Sigmoid colon (tissue), 7 donors: ENCODE results near the gene SLC16A8. TPM values are rescaled to one million over a fixed set of nuclear protein-coding genes. Genes with fewer than 3 reads are reported as not detected.

Source experiments
- DNase-seq: peaks from one replicate; pipeline ENCODE4 v3.0.0-alpha.2; 2019
- H3K27ac ChIP-seq, 4 donors: fragments of 200-600 bp; sonication (generic); one replicate each; pipeline ENCODE4 v1.5.1; 2016 to 2019; ENCODE audit warnings: mild to moderate bottlenecking in 1 of 4
- H3K27me3 ChIP-seq, 3 donors: fragments of 200-600 bp; sonication (generic); one replicate each; pipeline ENCODE4 v1.5.1; 2019; ENCODE audit warnings: mild to moderate bottlenecking in 1 of 3
- H3K36me3 ChIP-seq, 4 donors: fragments of 200-600 bp; sonication (generic); one replicate each; pipeline ENCODE4 v1.5.1; 2016 to 2019
- H3K4me1 ChIP-seq, 4 donors: fragments of 200-600 bp; sonication (generic); one replicate each; pipeline ENCODE4 v1.5.1; 2017 to 2019
- H3K4me3 ChIP-seq, 4 donors: fragments of 200-600 bp; sonication (generic); one replicate each; pipeline ENCODE4 v1.5.1; 2017 to 2019; ENCODE audit warnings: mild to moderate bottlenecking in 2 of 4, moderate library complexity in 1 of 4
- H3K9me3 ChIP-seq, 4 donors: fragments of 200-600 bp in 3 of 4; sonication (generic) in 3 of 4; one replicate each; pipeline versions ENCODE4 v1.5.1 to v1.6.1; 2013 to 2019
- CTCF ChIP-seq, 4 experiments: fragments of 450-650 bp in 3 of 4; fragments of 200-600 bp in 1 of 4; IDR thresholded peaks; one replicate each; pipeline ENCODE4 v1.5.1; 2016 to 2019; ENCODE audit warnings: antibody characterized with exemption in 4 of 4, mild to moderate bottlenecking in 3 of 4, moderate library complexity in 2 of 4
- EP300 ChIP-seq, 4 donors: sonication (generic); formaldehyde crosslinking; IDR thresholded peaks; one replicate each; pipeline ENCODE4 v1.6.1; 2017; ENCODE audit warnings: antibody characterized with exemption in 4 of 4
- POLR2A ChIP-seq, 2 donors: fragments of 450-650 bp; IDR thresholded peaks; one replicate each; pipeline ENCODE4 v1.6.1; 2016; ENCODE audit warnings: antibody characterized with exemption in 2 of 2, mild to moderate bottlenecking in 2 of 2, moderate library complexity in 2 of 2
- POLR2AphosphoS5 ChIP-seq, 4 donors: sonication (generic); formaldehyde crosslinking; IDR thresholded peaks; one replicate each; pipeline ENCODE4 v1.6.1; 2017; ENCODE audit warnings: antibody characterized with exemption in 4 of 4
- WGBS, 2 donors: extraction: QIAGEN DNeasy Blood & Tissue Kit; methylation state at CpG; one replicate each; pipeline ENCODE4 v1.1.7; 2013; 5-methylcytosine and 5-hydroxymethylcytosine counted together
- intact Hi-C: fragments of 100-400 bp; cut with DNase I; formaldehyde crosslinking; loops from one replicate; pipeline ENCODE4 v1.15.1; 2023
- polyA plus RNA-seq, 3 donors: library from polyadenylated mRNA; stranded (reverse); fragments of 200-250 nt; gene quantifications; one replicate each; pipeline ENCODE4 v1.2.3, GENCODE V29; 2013
- total RNA-seq, 4 donors: library from RNA; depleted of rRNA; stranded (reverse); fragments of >200 nt; gene quantifications; one replicate each; pipeline ENCODE4 v1.1.0, GENCODE V29; 2016
- donor health status: healthy with polysubstance abuse.
- donor health status: Bipolar disorder and iron deficiency.
- donor health status: healthy.

SLC16A8 gene
- total and polyA plus RNA-seq, 7 donors, result 0.20 to 0.71 (median 0.55) TPM; not detected in 4

GRCh38 chr22:38071421-38072321, 12.3 kb downstream of the SLC16A8 start:
- intact Hi-C loops, result loop anchor here (2.0 kb wide), 1 partner anchor 105 kb away; no protein-coding TSS in a partner anchor
- Histone ChIP-seq H3K4me1 (peaks cover 0 to 28% (median 26%) of the 10 kb centered on the region in 4 donors), H3K27ac (no peak overlapping the region), H3K4me3 (no peak overlapping the region), H3K36me3 (peaks cover 0 to 46% (median 8%) of the 10 kb centered on the region in 4 donors), H3K9me3 (no peaks in the 10 kb centered on the region), H3K27me3 (no peaks in the 10 kb centered on the region)
- TF ChIP-seq POLR2A (IDR thresholded peaks at IDR 0.05), result no peak
- TF ChIP-seq EP300 (IDR thresholded peaks at IDR 0.05), result no peak
- TF ChIP-seq CTCF (IDR thresholded peaks at IDR 0.05), result no peak
- TF ChIP-seq POLR2AphosphoS5 (IDR thresholded peaks at IDR 0.05), result no peak
- no peak for DNase-seq
- WGBS, 2 donors, result 91 to 93% methylated on average over 22 of the region's 22 CpGs

- 92 to 93% methylated on average over 11 of the region's 11 CpGs for WGBS, 2 donors
- no peaks in the 10 kb centered on the region for H3K27me3 ChIP-seq
- intact Hi-C loops, result loop anchor here (2.0 kb wide), 1 partner anchor 106 kb away; no protein-coding TSS in a partner anchor
- H3K4me1 ChIP-seq, result peaks cover 0 to 28% (median 26%) of the 10 kb centered on the region in 4 donors
- H3K4me3 ChIP-seq, result no peak overlapping the region
- TF ChIP-seq EP300 (IDR thresholded peaks at IDR 0.05), result no peak
- TF ChIP-seq POLR2AphosphoS5 (IDR thresholded peaks at IDR 0.05), result no peak
- DNase-seq, result peak; percentile 61
- H3K36me3 ChIP-seq, result peaks cover 0 to 56% (median 14%) of the 10 kb centered on the region in 4 donors
- H3K9me3 ChIP-seq, result no peaks in the 10 kb centered on the region
- H3K27ac ChIP-seq, result peak overlapping the region; percentile 75 to 90 (median 80)
Observed at GRCh38 chr22:38070250-38070921, 13.6 kb downstream of the SLC16A8 start.

DNA sequence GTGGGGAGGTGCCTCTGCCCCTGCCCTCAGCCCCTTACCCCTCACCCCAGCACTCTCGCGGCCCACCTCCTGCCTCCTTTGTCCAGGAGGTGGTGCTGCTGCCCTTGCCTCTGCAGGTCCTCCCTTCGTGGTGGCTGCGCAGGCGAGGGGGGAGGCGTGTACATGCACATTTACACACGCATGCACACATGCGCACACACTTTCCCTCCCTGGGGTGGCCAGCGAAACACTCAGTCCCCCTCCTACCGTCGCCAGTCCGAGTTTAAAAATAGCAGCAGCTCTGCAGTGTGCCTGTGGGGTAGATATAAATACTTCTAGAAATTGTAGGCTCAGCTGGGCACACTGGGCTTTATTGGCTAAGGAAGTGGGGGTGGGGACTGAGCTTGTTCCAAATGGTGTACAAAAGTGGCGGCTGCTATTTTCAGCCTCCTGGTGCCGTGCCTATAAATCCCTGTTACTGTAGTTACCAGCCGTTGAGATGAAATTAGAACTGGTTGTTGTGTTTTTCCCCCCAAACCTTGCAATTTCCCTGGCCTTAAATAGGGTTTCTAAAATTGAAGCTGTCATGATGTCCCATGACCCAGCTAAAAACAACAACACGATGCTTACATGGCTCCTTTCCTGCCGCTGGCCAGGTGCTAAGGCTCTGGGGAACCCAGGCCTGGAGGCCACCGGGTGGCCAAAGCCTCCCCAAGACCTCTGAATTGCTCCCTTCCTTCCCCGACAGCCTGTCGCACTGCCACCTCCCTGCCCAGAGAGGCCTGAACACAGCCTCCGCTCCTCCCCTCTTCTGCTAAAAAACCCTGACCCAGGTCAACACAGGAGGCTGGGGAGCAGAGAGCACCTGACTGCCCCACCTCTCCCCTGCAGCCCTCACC, 14.4 kb downstream of the SLC16A8 start:
- TF ChIP-seq EP300 (IDR thresholded peaks at IDR 0.05), result peak in 2 of 4 donors; percentile 42 to 69
- peak; percentile 35 to 88 (median 40) for TF ChIP-seq POLR2AphosphoS5 (IDR thresholded peaks at IDR 0.05)
- TF ChIP-seq POLR2A (IDR thresholded peaks at IDR 0.05), result no peak
- TF ChIP-seq CTCF (IDR thresholded peaks at IDR 0.05), result peak; percentile 40 to 71 (median 62)
- Histone ChIP-seq H3K4me1 (peaks cover 0 to 28% (median 26%) of the 10 kb centered on the region in 4 donors), H3K27ac (peak overlapping the region; percentile 75 to 90 (median 80)), H3K36me3 (peaks cover 0 to 56% (median 19%) of the 10 kb centered on the region in 4 donors), H3K4me3 (peak overlapping the region in 1 of 4 donors; percentile 23), H3K9me3 (no peaks in the 10 kb centered on the region), H3K27me3 (no peaks in the 10 kb centered on the region)
- intact Hi-C loops, result loop anchor here (2.0 to 5.0 kb wide), 3 partner anchors 33 to 248 kb away; partner anchors contain the start of gene CSNK1E
- peak; percentile 94 for DNase-seq
- 79 to 86% methylated on average over 21 of the region's 21 CpGs for WGBS, 2 donors

DNA sequence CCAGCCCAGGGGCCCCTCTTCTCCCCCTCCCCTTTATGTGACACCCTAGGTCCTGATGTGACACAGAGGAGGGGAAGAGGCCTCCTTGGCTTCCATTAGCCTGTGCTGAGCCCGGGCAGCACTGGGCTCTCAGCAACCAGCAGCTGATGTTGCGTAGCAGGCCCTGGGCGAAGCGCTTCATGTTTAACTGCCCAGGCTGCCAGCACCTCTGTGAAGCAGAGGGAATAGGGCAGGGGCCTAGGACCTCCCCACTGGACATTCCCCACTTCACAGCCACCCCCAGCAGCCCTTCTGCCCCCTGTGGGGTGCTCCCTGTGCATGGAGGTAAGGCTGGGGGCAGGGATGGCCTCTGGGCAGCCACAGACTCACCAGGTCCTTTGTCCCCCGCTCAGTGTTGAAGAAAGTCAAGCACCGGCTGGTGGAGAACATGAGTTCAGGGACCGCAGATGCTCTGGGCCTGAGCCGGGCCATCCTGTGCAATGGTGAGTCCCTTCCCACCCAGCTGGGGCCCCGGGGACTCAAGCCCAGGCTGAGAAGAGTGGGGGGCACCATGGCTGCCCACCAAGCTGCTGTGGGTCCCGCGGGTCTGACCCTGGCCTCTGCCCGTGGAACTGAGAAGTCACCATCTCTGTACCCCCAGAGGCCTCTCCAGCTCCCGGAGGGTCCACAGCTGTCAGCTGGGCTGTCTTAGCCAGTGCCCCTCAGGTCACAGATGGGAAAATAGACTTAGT, 15.2 kb downstream of the SLC16A8 start:
- no peak for TF ChIP-seq POLR2AphosphoS5 (IDR thresholded peaks at IDR 0.05)
- TF ChIP-seq EP300 (IDR thresholded peaks at IDR 0.05), result no peak
- TF ChIP-seq CTCF (IDR thresholded peaks at IDR 0.05), result no peak
- no peak for TF ChIP-seq POLR2A (IDR thresholded peaks at IDR 0.05)
- intact Hi-C loops, result loop anchor here (5.0 kb wide), 2 partner anchors 33 to 248 kb away; partner anchors contain the start of gene CSNK1E
- peaks cover 0 to 56% (median 17%) of the 10 kb centered on the region in 4 donors for H3K36me3 ChIP-seq
- no peaks in the 10 kb centered on the region for H3K27me3 ChIP-seq
- peak overlapping the region; percentile 75 to 90 (median 80) for H3K27ac ChIP-seq
- WGBS, 2 donors, result 93 to 96% methylated on average over 13 of the region's 13 CpGs
- H3K4me3 ChIP-seq, result peak overlapping the region in 1 of 4 donors; percentile 23
- DNase-seq, result peak; percentile 62
- H3K4me1 ChIP-seq, result peaks cover 0 to 28% (median 26%) of the 10 kb centered on the region in 4 donors
- H3K9me3 ChIP-seq, result no peaks in the 10 kb centered on the region
